ENCODE results near the gene XPR1. TPM values are rescaled to one million over a fixed set of nuclear protein-coding genes. Genes with fewer than 3 reads are reported as not detected.
"Not testable (repeated sequence)": the region's sequence is repeated elsewhere in the genome, so short reads cannot be mapped to it uniquely, and the experiment has no call there.

Gene XPR1
- polyA plus RNA-seq, 12 donors, result 8.7 to 18.1 (median 10.8) TPM; not detected in 1

- DNase-seq, result not testable (repeated sequence)
These were observed 201.4 kb downstream of the XPR1 start for GRCh38 chr1:180833180-180833579.

DNA sequence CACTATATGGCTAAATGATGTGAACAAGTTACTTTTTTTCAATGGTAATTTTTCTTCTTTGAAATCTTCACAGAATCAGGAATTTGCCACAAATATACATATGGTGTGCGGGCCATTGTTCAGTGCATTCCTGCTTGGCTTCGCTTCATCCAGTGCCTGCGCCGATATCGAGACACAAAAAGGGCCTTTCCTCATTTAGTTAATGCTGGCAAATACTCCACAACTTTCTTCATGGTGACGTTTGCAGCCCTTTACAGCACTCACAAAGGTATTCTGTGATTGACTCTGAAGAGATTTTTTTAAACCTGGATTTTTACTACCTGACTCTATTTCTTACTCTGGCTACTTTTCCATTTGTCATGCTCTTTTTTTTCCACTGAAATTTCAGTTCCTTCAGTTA is 204.6 kb downstream of the XPR1 start:
- no peak for DNase-seq

GRCh38 chr1:180837020-180837419 is 205.2 kb downstream of the XPR1 start:
- no peak for DNase-seq

GRCh38 chr1:180838535-180838934 is 206.7 kb downstream of the XPR1 start:
- DNase-seq, result no peak

GRCh38 chr1:180839547-180839946 is 207.7 kb downstream of the XPR1 start:
- DNase-seq, result no peak

DNA sequence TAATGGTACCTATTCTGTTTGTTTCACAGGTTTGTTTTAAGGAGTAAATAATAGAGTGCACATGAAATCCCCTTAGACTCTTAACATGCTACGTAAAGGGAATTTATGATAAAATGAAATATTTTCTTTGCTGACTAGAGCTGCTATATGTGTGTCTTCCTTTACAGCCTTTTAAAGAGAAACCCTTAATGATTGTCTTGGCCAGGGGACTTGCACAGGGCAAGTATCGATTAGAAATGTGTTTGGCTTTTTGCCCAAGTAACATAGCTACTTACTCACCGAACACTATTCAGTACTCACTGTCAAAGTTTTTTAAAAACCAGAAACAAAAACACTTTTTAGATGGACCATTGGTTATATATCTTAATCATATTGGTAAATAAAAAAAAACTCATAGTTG is 209.6 kb downstream of the XPR1 start:
- DNase-seq, result no peak

DNA sequence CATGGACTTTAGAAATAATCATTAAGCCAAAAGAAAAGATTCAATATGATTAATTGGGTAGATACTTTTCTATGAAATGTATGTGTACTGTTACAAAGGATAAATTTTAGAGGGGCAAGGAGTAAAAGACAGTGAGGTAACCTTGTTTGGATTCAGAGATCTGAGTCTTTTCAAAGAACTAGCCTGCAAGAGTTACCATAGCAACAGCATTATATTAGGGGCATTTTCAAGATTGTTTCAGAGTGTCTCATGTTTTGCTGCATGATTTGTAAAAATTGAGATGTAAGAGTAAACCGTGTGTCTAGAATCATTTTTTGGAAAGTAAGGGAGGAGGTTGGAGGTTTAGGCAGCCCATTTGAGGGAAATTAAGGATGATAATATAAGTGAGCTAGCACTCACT is 210.2 kb downstream of the XPR1 start:
- DNase-seq, result no peak

DNA sequence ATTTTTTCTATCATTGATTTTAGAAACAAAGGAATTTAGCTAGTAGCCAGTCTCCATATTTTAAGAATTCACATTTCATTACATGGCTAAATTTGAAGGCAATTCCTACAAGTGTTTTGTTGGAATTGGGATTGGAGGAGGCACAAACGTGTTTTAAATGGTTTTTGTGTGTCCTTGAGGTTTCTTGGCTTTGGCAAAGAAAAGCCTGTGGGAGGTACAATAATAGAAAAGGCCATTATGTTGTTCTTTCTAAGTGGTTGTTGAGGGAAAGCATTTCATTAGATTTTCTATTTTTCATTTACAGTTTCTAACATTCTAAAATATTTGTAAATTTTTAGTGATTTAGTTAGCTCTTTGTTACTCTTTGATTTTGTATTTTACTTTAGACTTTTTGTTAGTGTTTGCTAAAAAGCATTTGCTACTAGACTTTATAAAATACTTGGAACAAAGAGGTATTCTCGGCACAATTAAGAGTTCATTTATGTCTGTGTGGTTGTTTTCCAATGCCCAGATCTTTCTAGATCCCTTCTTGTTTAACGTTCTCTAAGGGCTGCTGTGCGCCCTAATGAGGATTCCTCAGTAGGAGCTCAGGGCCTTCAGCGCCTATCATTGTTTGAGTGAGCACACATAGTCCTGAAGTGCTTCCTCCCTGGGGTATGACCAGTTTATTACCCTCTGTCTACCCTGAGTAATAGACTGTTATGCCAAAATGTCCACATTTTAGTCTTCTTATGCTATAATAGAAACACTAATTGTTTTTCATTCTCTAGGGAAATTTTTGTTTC is 210.9 kb downstream of the XPR1 start:
- DNase-seq, result no peak

- DNase-seq, result no peak
These were observed 213.5 kb downstream of the XPR1 start for GRCh38 chr1:180845352-180845751.

DNA sequence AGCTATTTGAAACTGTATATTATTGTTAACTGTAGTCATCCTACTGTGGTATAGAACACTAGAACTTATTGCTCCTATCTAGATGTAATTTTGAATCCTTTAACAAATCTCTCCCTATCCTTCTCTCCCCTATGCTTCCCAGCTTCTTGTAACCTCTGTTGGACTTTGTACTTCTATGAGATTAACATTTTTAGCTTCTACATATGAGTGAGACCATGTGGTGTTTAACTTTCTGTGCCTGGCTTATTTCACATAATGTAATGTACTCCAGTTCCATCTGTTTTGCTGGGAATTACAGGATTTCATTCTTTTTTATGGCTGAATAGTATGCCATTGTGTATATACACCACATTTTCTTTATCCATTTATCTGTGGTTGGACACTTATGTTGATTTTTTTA is 216.4 kb downstream of the XPR1 start:
- DNase-seq, result no peak

GRCh38 chr1:180849031-180849775 is 217.4 kb downstream of the XPR1 start:
- DNase-seq, result no peak

- no peak for DNase-seq
These were observed 220.4 kb downstream of the XPR1 start for GRCh38 chr1:180851995-180852887.

DNA sequence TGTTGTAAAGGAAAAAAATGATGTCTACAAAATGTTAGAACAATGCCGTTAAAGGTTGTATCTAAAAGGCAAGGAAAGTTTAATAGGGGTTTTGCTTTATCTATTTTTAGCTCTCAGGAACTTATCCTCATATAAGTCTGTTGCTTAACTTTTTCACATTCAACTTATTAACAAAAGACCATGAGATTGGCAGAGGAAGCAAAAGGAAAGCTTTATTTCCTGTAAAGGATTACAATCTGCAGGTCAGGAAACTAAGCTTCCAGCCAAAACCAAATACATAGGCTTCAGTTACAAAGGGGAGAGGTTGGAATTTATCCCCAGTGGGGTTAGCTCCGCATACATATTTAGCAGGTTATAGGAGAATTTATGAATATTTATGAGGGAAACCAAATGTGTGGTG is 222.2 kb downstream of the XPR1 start:
- DNase-seq, result no peak

- no peak for DNase-seq
These were observed 222.6 kb downstream of the XPR1 start for GRCh38 chr1:180854456-180854855.

DNA sequence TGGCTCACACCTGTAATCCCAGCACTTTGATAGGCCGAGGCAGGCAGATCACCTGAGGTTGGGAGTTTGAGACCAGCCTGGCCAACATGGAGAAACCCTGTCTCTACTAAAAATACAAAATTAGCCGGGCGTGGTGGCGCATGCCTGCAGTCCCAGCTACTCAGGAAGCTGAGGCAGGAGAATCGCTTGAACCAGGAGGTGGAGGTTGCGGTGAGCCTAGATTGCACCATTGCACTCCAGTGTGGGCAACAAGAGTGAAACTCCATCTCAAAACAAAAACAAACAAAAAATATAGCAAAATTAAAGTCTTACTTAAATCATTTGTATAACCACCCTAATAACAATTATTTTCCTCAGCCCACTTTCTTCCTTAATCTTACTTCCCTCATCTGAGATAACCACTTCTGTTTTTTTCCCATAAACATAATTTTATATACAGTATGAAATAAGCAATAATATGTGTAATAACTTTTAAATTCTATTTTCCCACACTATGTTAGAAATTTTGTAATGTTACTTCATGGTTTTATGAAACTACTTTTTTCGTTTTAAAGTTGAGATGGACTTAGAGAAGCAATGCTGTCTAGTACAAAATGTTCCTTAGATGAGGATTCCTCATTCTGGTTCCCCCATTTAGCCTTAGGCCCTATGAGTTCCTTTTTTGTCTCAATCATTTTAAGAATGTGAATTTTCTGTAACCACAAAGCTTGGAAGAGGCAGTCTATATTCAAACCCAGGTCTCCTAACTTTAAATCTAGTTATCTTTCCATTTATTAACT is 226.3 kb downstream of the XPR1 start:
- DNase-seq, result not testable (repeated sequence)

DNA sequence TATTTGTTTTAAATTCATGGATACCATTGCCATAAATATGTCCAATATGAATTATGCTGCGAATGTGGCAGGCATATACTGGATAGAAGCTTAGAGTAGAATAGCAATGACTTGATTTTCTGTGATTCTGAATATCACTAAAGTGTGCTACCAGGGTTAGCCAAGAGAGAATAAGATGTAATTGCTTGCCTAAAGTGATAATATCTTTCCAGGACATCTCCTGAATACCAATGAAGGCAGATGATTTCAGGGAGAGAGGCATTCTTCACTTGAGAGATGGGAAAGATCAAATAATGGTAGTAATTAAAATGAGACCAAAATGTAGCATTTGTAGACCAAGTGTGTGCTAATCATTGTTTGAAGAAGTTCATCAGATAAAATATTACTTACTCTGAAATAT is 227.5 kb downstream of the XPR1 start:
- DNase-seq, result no peak

DNA sequence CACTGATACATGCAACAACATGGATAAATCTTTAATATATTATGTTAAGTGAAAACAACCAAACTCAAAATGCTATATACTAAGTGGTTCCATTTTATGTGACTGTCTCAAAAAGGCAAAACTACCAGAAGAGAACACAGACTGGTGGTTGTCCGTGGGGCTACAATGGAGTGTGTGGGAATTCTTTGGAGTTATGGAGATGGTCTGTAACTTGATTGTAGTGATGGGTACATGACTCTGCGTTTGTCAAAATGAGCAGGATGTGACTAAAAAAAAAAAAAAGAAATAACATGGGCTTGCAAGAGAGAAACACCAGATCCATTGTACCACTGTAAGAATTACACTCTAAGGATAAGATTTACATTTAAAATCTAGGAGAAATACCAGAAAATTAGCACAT is 228.7 kb downstream of the XPR1 start:
- DNase-seq, result no peak

DNA sequence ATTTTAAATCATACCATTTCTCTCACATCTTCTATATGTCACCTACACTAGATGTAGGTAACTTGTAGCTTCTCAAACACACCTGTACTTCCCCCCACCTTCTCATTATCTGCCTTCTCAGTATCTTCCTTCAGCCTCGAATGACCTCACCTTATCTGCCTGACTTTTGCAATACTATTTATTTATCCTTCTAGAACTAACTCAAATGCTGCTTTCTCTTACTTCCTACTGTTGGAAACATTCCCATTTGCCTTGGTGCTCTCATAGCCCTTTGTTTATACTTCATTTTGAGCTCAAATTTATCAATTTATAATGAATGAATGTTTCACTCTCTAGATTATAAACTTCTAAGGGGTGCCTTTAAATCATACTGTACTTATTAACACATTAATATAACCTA is 230.5 kb downstream of the XPR1 start:
- no peak for DNase-seq

DNA sequence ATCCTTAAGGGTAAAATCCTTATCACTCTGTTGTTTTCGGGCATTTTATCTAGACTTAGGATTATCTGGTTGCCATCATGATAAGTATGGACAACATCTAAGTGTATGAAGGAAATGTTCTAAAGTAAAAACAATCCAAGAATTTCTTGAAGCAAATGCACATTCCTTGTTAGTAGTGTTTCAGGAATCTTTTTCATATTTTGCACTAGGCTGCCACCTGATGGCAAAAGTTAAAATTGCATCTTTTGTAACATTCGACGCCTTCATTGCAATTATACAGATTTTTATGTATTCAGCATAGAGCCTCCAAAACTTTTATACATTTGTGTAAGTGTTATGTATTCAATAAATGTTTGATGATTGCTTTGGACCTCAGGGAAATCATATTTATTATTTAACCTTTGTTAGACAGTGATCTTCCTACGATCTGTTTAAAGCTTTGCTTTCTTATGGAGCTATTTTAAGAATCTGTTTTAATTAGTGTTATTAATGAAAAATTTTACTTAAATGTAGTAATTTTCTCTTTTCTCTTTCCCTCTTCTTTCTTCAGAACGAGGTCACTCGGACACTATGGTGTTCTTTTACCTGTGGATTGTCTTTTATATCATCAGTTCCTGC is 231.4 kb downstream of the XPR1 start:
- DNase-seq, result peak; percentile 65

DNA sequence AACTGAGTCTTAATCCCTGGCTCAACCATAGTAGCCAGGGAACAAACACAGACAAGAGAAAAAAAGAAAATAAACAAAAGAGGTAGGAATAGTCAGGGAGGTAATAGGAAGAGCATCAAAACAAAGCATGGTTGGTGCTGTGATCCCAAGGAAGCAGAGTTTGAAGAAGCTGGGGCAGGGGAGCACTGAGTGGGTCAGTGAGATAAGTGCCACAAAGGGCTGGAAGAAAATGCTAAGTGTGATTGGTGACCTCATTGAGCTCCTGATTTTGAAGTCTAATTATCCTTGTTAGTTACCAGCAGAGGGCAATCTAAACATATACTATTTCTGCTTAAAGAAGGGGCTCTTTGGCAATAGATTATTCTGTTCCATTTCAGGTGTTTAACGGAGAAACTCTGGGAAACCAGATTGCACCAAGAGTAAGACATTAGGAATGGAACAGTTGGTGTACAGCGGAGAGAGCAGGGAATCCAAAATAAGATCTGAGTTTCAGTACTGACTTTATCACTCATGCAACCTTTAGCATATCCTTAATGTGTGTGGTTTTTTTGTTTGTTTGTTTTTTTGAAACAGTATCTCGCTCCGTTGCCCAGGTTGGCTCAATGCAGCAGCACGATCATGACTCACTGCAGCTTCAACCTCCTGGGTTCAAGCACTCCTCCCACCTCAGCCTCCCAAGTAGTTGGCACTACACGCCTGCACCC is 250.1 kb downstream of the XPR1 start:
- DNase-seq, result peak; percentile 51

Measured in muscle of arm (tissue), 12 donors.